Endodermal cell (in vitro differentiated cells): ENCODE measurements around the gene COL6A3. TPM values are rescaled to one million over a fixed set of nuclear protein-coding genes. Genes with fewer than 3 reads are reported as not detected.
A peak's percentile ranks its signal among the peaks of the same experiment; 100 is the strongest.

Experiments
- DNase-seq: peaks from one replicate; pipeline ENCODE4 v3.0.0-alpha.2; 2017
- H3K27ac ChIP-seq: 2 replicates; pipeline ENCODE4 v1.5.1; 2013; ENCODE audit warnings: mild to moderate bottlenecking, low read depth, low read length, moderate library complexity
- H3K27me3 ChIP-seq: 2 replicates; pipeline ENCODE4 v1.6.1; 2013; ENCODE audit warnings: mild to moderate bottlenecking, low read length, moderate library complexity; ENCODE audit not compliant: insufficient read depth, control insufficient read depth, poor library complexity, severe bottlenecking
- H3K36me3 ChIP-seq: 2 replicates; pipeline ENCODE4 v1.7.0; 2013; ENCODE audit warnings: mild to moderate bottlenecking, low read length, moderate library complexity; ENCODE audit not compliant: control insufficient read depth, insufficient read depth
- H3K4me1 ChIP-seq: one replicate; pipeline ENCODE4 v1.7.0; 2013; ENCODE audit warnings: low read length; ENCODE audit not compliant: control insufficient read depth, insufficient read depth
- H3K4me3 ChIP-seq: 2 replicates; pipeline ENCODE4 v1.5.1; 2013; ENCODE audit warnings: mild to moderate bottlenecking, low read length, moderate library complexity
- H3K9ac ChIP-seq: 2 replicates; pipeline ENCODE4 v1.6.1; 2013; ENCODE audit warnings: mild to moderate bottlenecking, low read length, moderate library complexity; ENCODE audit not compliant: poor library complexity, severe bottlenecking; ENCODE audit errors: extremely low read depth
- H3K9me3 ChIP-seq: 2 replicates; pipeline ENCODE4 v1.6.1; 2013; ENCODE audit warnings: mild to moderate bottlenecking, low read length, moderate library complexity; ENCODE audit not compliant: control insufficient read depth
- H3K27ac Mint-ChIP-seq: 2 replicates; pipeline ENCODE4 v1.8.0; 2020; ENCODE audit warnings: mixed read lengths
- H3K27me3 Mint-ChIP-seq: 2 replicates; pipeline ENCODE4 v1.8.0; 2021; ENCODE audit warnings: mild to moderate bottlenecking, mixed read lengths; ENCODE audit not compliant: insufficient read depth
- H3K36me3 Mint-ChIP-seq: 2 replicates; pipeline ENCODE4 v1.8.0; 2020; ENCODE audit warnings: low read depth, mixed read lengths
- H3K4me1 Mint-ChIP-seq: 2 replicates; pipeline ENCODE4 v1.8.0; 2020; ENCODE audit warnings: mixed read lengths
- H3K4me3 Mint-ChIP-seq: 2 replicates; pipeline ENCODE4 v1.8.0; 2020; ENCODE audit warnings: mild to moderate bottlenecking, moderate library complexity, mixed read lengths
- H3K9me3 Mint-ChIP-seq: 2 replicates; pipeline ENCODE4 v1.8.0; 2020; ENCODE audit warnings: mild to moderate bottlenecking, mixed read lengths
- CTCF ChIP-seq: fragments of 200-600 bp; sonication (generic); conservative IDR thresholded peaks from 2 replicates; pipeline ENCODE4 v1.5.0; 2021; ENCODE audit warnings: antibody characterized with exemption, mild to moderate bottlenecking
- WGBS, 2 experiments: methylation state at CpG; one replicate each; pipeline versions ENCODE4 v1.1.5 to v1.1.7; 2013; ENCODE audit warnings: missing lambda C conversion rate in 2 of 2, mixed read lengths in 1 of 2; ENCODE audit not compliant: insufficient coverage in 1 of 2, insufficient read length in 1 of 2; 5-methylcytosine and 5-hydroxymethylcytosine counted together
- total RNA-seq, 2 donors: library from RNA; stranded (reverse); fragmentation: NEBNext Ultra II Directional in 1 of 2; extraction: Animal tissue kit (Norgen Biotek cat#: 25700) in 1 of 2; gene quantifications; 2 replicates in 1 of 2; 3 replicates in 1 of 2; pipeline ENCODE4 v1.2.1, GENCODE V29; 2021

COL6A3 gene
- total RNA-seq, 2 donors from 2014 or later: 0.40 to 1.2 TPM

- DNase-seq: peak; percentile 78
- no peaks in the 10 kb centered on the region for H3K9me3 Mint-ChIP-seq
- peak; percentile 79 for TF ChIP-seq CTCF
Measured at GRCh38 chr2:237322564-237322963, 91.4 kb downstream of the COL6A3 start.

GRCh38 chr2:237321746-237322145 is 92.2 kb downstream of the COL6A3 start:
- no peak for TF ChIP-seq CTCF
- 94 to 97% methylated on average over 6 to 7 of the region's 7 CpGs for WGBS, 2 experiments
- Histone ChIP-seq H3K27me3 (no peaks in the 10 kb centered on the region), H3K27ac (no peak overlapping the region), H3K9ac (no peak overlapping the region), H3K36me3 (no peaks in the 10 kb centered on the region), H3K9me3 (no peaks in the 10 kb centered on the region), H3K4me3 (no peak overlapping the region), H3K4me1 (no peaks in the 10 kb centered on the region)
- no peaks in the 10 kb centered on the region for H3K9me3 Mint-ChIP-seq
- H3K36me3 Mint-ChIP-seq: no peaks in the 10 kb centered on the region
- H3K27me3 Mint-ChIP-seq: peaks cover 16% of the 10 kb centered on the region
- DNase-seq: no peak
- H3K4me3 Mint-ChIP-seq: no peak overlapping the region
- no peak overlapping the region for H3K27ac Mint-ChIP-seq
- H3K4me1 Mint-ChIP-seq: no peaks in the 10 kb centered on the region

More at GRCh38 chr2:237322564-237322963, 91.4 kb downstream of the COL6A3 start:
- Histone ChIP-seq H3K9me3 (no peaks in the 10 kb centered on the region), H3K36me3 (no peaks in the 10 kb centered on the region), H3K27ac (no peak overlapping the region), H3K27me3 (no peaks in the 10 kb centered on the region), H3K4me1 (no peaks in the 10 kb centered on the region), H3K4me3 (no peak overlapping the region), H3K9ac (no peak overlapping the region)
- no peak overlapping the region for H3K27ac Mint-ChIP-seq
- peaks cover 13% of the 10 kb centered on the region for H3K27me3 Mint-ChIP-seq
- no peak overlapping the region for H3K4me3 Mint-ChIP-seq
- 73 to 78% methylated on average over 3 to 4 of the region's 4 CpGs for WGBS, 2 experiments
- H3K36me3 Mint-ChIP-seq: no peaks in the 10 kb centered on the region
- H3K4me1 Mint-ChIP-seq: no peaks in the 10 kb centered on the region

DNA sequence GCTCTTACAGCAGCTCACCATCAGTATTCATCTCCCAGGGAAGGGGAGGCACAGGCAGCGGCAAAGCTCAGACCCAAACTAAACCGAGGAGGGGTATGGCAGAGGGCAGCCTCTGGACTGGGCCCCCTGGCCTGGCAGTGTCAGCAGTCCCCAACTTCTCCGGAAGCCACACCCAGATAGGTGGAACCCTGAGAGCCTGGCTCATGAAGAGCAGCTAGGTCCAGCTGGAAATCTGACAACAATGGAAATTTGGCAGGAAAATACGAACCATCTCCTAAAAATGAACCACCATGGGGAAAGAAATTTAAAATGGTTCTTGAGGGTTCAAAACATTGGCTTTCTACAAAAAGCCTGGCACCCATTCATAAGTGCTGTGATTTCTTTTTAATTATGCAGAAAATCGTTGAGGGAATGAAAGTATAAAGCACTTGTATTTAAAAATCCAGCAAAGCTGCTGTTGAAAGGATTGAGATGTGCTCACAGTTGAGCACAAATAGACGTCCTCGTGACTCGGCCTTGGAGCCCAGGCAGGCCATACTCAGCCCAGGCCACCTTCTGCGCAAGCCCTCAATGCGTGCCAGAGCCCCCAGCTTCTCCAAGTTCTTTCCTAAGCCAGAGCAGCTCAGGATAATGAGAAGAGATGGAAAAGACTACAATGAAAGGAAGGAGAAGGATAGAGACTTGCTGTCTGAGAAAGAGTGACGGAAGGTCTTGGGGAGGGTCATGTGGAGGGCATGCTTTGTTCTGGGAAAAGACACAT is 93.0 kb downstream of the COL6A3 start:
- TF ChIP-seq CTCF: no peak
- no peak overlapping the region for H3K4me3 Mint-ChIP-seq
- no peak for DNase-seq
- H3K9me3 Mint-ChIP-seq: no peaks in the 10 kb centered on the region
- H3K27ac ChIP-seq: no peak overlapping the region
- no peaks in the 10 kb centered on the region for H3K36me3 Mint-ChIP-seq
- no peaks in the 10 kb centered on the region for H3K9me3 ChIP-seq
- peaks cover 3% of the 10 kb centered on the region for H3K4me1 ChIP-seq
- peaks cover 16% of the 10 kb centered on the region for H3K27me3 Mint-ChIP-seq
- H3K9ac ChIP-seq: no peak overlapping the region
- no peak overlapping the region for H3K4me3 ChIP-seq
- peaks cover 2% of the 10 kb centered on the region for H3K4me1 Mint-ChIP-seq
- no peaks in the 10 kb centered on the region for H3K36me3 ChIP-seq
- no peaks in the 10 kb centered on the region for H3K27me3 ChIP-seq
- 92 to 97% methylated on average over 8 to 11 of the region's 11 CpGs for WGBS, 2 experiments
- H3K27ac Mint-ChIP-seq: no peak overlapping the region
